NCI-H1436 (cell line): ENCODE data around the gene GOLGA8T.
"Not testable (repeated sequence)": the region's sequence is repeated elsewhere in the genome, so short reads cannot be mapped to it uniquely, and the experiment has no call there.

Source experiments
- DNase-seq: peaks from one replicate; lab custom pipeline; 2025; lab: John Stamatoyannopoulos, UW

The GOLGA8T gene

GRCh38 chr15:30191639-30192038 is 56.8 kb downstream of the GOLGA8T start:
- not testable (repeated sequence) for DNase-seq

- not testable (repeated sequence) for DNase-seq
Observed at GRCh38 chr15:30192119-30192745, 57.4 kb downstream of the GOLGA8T start.

GRCh38 chr15:30192892-30193291 is 58.0 kb downstream of the GOLGA8T start:
- DNase-seq: not testable (repeated sequence)
